Vagina (tissue), 2 donors: ENCODE results near the gene NUDT14. TPM values are rescaled to one million over a fixed set of nuclear protein-coding genes. Genes with fewer than 3 reads are reported as not detected.

Source experiments
- DNase-seq, 2 donors: peaks; one replicate each; pipeline ENCODE4 v3.0.0-alpha.2; 2017; ENCODE audit errors: extremely low spot score in 2 of 2
- H3K27ac ChIP-seq: fragments of 200-600 bp; sonication (generic); one replicate; pipeline ENCODE4 v1.5.1; 2019
- H3K27me3 ChIP-seq: fragments of 200-600 bp; sonication (generic); one replicate; pipeline ENCODE4 v1.5.1; 2019
- H3K36me3 ChIP-seq, 2 donors: fragments of 200-600 bp; sonication (generic); one replicate each; pipeline ENCODE4 v1.5.1; 2017 to 2019
- H3K4me1 ChIP-seq: fragments of 200-600 bp; sonication (generic); one replicate; pipeline ENCODE4 v1.5.1; 2019
- H3K4me3 ChIP-seq, 2 donors: fragments of 200-600 bp; sonication (generic); 1 replicate in 1 of 2; 2 replicates in 1 of 2; pipeline ENCODE4 v1.5.1; 2016 to 2019
- H3K9me3 ChIP-seq: fragments of 200-600 bp; sonication (generic); one replicate; pipeline ENCODE4 v1.5.1; 2019
- CTCF ChIP-seq, 3 experiments: fragments of 450-650 bp in 2 of 3; fragments of 200-600 bp in 1 of 3; sonication (generic) in 1 of 3; IDR thresholded peaks; one replicate each; pipeline ENCODE4 v1.5.1; 2017 to 2019; ENCODE audit warnings: antibody characterized with exemption in 3 of 3, mild to moderate bottlenecking in 2 of 3, moderate library complexity in 2 of 3
- POLR2A ChIP-seq, 2 donors: fragments of 450-650 bp; IDR thresholded peaks; one replicate each; pipeline ENCODE4 v1.6.1; 2017; ENCODE audit warnings: antibody characterized with exemption in 2 of 2, mild to moderate bottlenecking in 2 of 2, moderate library complexity in 2 of 2
- POLR2AphosphoS5 ChIP-seq, 2 donors: sonication (generic); formaldehyde crosslinking; IDR thresholded peaks; one replicate each; pipeline ENCODE4 v1.9.0; 2017; ENCODE audit warnings: antibody characterized with exemption in 2 of 2, mild to moderate bottlenecking in 2 of 2, low read depth in 1 of 2; ENCODE audit not compliant: insufficient read depth in 1 of 2
- intact Hi-C: fragments of 100-400 bp; cut with DNase I; formaldehyde crosslinking; loops from one replicate; pipeline ENCODE4 v1.15.1; 2023
- total RNA-seq: library from RNA; depleted of rRNA; stranded (reverse); fragments of >200 nt; gene quantifications from one replicate; pipeline ENCODE4 v1.2.3, GENCODE V29; 2016

NUDT14 gene
- total RNA-seq, 1 donor from 2014 or later, result 11.0 TPM

- TF ChIP-seq POLR2A (IDR thresholded peaks at IDR 0.05) (no peak), CTCF (IDR thresholded peaks at IDR 0.05) (no peak), POLR2AphosphoS5 (IDR thresholded peaks at IDR 0.05; ENCODE audit: insufficient read depth in 1 of 2, low read depth in 1 of 2) (no peak)
- Histone ChIP-seq H3K4me3 (no peak overlapping the region), H3K4me1 (no peaks in the 10 kb centered on the region), H3K9me3 (no peaks in the 10 kb centered on the region), H3K27ac (no peak overlapping the region), H3K27me3 (no peaks in the 10 kb centered on the region), H3K36me3 (no peaks in the 10 kb centered on the region)
- DNase-seq, result no peak
- intact Hi-C loops, result no loop called here
Observed at GRCh38 chr14:105151838-105152793, 29.0 kb downstream of the NUDT14 start.

DNA sequence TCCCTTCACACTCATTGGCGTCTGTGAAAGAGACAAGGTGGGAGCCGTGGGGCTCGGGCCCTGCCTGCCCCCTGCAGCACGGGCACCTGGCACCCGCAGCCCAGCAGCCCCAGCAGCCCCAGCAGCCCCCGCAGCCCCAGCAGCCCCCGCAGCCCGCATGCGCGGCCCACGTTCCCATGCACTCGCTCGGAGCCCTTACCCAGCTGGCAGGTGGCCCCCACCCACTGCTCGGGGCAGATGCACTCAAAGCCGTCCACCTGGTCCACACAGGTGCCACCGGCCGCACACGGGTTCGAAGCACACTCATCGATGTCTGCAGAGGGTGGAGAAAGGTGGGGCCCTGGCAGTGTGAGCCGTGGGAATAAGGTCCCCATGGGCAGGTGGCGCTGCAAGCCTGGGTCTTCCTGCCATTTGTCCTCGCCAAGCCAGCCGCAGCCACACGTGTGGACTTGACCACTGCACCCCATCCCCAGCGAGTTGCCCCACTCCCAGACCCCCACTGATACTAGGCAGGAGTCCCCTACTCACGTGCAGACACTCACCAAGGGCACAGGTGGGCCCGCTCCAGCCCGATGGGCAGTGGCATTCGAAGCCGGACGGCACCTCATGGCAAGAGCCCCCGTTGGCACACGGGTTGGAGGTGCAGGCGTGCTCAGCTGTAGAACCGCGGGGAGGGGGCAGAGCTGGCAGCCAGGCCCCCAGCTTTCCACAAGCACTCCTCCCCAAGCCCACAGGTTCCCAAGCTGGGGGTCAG is 29.9 kb downstream of the NUDT14 start:
- no peaks in the 10 kb centered on the region for H3K9me3 ChIP-seq
- no peak overlapping the region for H3K27ac ChIP-seq
- H3K27me3 ChIP-seq, result no peaks in the 10 kb centered on the region
- no peak for DNase-seq
- no peak for TF ChIP-seq CTCF (IDR thresholded peaks at IDR 0.05)
- TF ChIP-seq POLR2AphosphoS5 (IDR thresholded peaks at IDR 0.05; ENCODE audit: insufficient read depth in 1 of 2, low read depth in 1 of 2), result no peak
- TF ChIP-seq POLR2A (IDR thresholded peaks at IDR 0.05), result no peak
- no peaks in the 10 kb centered on the region for H3K4me1 ChIP-seq
- no peak overlapping the region for H3K4me3 ChIP-seq
- no peaks in the 10 kb centered on the region for H3K36me3 ChIP-seq
- intact Hi-C loops, result no loop called here

DNA sequence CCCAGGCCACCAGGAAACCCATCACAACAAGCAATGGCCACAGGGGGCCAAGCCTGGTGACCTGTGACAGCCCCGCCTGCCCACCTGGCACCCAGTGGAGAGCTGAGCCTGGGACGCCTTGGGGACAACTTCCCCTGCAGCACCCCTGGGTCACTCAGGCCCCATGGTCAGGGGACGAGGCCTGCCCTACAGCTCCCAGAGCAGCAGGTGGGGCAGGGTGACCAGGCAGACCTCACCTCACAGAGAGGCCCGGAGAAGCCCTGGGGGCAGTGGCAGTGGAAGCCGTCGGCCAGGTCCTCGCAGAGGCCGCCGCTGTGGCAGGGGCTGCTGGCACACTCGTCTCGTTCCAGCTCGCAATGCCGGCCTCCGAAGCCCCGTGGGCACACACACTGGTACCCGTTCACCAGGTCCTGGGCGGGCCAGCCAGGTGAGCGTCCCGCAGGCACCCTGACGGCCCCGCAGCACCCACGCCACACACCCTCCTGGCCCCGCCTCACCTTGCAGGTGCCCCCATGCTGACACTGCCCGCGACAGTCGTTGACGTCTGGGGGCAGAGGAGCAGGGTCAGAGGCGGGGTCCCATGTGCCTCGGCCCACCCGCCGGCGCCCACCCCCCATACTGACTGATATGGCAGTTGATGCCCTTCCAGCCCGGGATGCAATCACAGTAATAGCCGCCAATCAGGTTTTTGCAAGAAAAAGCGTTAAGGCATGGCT is 30.6 kb downstream of the NUDT14 start:
- intact Hi-C loops, result no loop called here
- no peaks in the 10 kb centered on the region for H3K9me3 ChIP-seq
- H3K27ac ChIP-seq, result no peak overlapping the region
- H3K4me1 ChIP-seq, result no peaks in the 10 kb centered on the region
- no peak for TF ChIP-seq CTCF (IDR thresholded peaks at IDR 0.05)
- no peak for TF ChIP-seq POLR2AphosphoS5 (IDR thresholded peaks at IDR 0.05; ENCODE audit: insufficient read depth in 1 of 2, low read depth in 1 of 2)
- TF ChIP-seq POLR2A (IDR thresholded peaks at IDR 0.05), result no peak
- H3K27me3 ChIP-seq, result no peaks in the 10 kb centered on the region
- no peak for DNase-seq
- no peak overlapping the region for H3K4me3 ChIP-seq
- no peaks in the 10 kb centered on the region for H3K36me3 ChIP-seq

GRCh38 chr14:105150026-105150367 is 31.1 kb downstream of the NUDT14 start:
- TF ChIP-seq POLR2A (IDR thresholded peaks at IDR 0.05) (no peak), POLR2AphosphoS5 (IDR thresholded peaks at IDR 0.05; ENCODE audit: insufficient read depth in 1 of 2, low read depth in 1 of 2) (no peak), CTCF (IDR thresholded peaks at IDR 0.05) (no peak)
- no peaks in the 10 kb centered on the region for H3K27me3 ChIP-seq
- no peaks in the 10 kb centered on the region for H3K36me3 ChIP-seq
- no peaks in the 10 kb centered on the region for H3K9me3 ChIP-seq
- H3K4me3 ChIP-seq, result no peak overlapping the region
- no peak overlapping the region for H3K27ac ChIP-seq
- no peaks in the 10 kb centered on the region for H3K4me1 ChIP-seq
- no peak for DNase-seq
- intact Hi-C loops, result no loop called here
